ENCODE data around the gene TCF25. TPM values are rescaled to one million over a fixed set of nuclear protein-coding genes. Genes with fewer than 3 reads are reported as not detected.
"Not testable (repeated sequence)": the region's sequence is repeated elsewhere in the genome, so short reads cannot be mapped to it uniquely, and the experiment has no call there.

The TCF25 gene
- total RNA-seq, 3 donors from 2014 or later, result 144 to 182 (median 164) TPM

DNA sequence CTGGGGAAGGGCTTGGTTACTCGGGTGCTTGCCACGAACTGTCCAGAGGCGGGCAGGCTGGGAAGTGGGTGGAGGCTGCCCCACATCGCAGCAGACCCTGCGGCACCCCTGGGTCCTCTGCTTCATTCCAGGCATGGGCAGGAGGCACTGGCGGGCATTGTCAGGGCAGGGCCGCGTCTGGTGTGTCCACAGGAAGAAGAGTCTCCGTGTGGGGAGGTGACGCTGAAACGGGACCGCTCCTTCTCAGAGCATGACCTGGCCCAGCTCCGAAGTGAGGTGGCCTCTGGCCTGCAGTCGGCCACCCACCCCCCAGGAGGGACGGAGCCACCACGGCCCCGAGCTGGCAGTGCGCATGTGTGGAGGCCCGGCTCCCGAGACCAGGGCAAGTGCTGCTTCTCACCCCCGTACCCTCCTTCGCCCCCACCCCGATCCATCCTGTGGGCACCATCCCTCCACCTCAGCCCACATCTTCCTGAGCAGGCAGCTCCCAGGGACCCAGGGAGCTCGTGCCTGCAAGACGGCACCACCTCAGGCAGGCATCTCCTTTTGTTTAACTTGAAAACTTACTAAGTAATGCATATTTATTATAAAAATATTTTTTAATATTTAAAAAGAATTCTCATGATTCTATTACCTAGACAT lies 14.3 kb upstream of the TCF25 start:
- no peaks in the 10 kb centered on the region for H3K9me3 Mint-ChIP-seq
- H3K36me3 Mint-ChIP-seq (ENCODE audit: insufficient read depth), result no peaks in the 10 kb centered on the region
- H3K4me1 Mint-ChIP-seq (ENCODE audit: low read depth), result peaks cover 26% of the 10 kb centered on the region
- ATAC-seq, result no peak
- H3K4me3 Mint-ChIP-seq, result no peak overlapping the region
- no peak for DNase-seq
- H3K27me3 Mint-ChIP-seq (ENCODE audit: low read depth), result no peaks in the 10 kb centered on the region

DNA sequence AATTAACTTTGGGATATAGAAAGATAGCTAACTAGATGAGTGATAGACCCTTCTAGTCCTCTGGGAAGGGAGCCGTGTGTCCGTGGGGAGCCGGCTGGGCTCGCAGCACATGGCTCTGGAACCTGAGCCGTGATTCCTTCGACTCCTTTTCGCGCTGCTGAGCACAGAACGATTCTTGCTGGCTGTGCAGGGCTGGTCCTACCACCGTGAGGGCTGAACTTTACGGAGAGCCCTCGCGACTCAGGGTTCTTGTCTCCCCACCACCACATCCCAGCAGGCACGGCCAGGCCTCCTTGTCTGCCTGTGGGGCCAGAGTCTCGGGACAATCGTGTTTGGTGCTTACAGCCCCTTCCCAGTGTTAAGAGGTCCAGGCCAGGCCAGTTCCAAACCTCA lies 13.8 kb upstream of the TCF25 start:
- ATAC-seq (no peak), DNase-seq (no peak)
- Mint-ChIP-seq H3K4me3 (no peak overlapping the region), H3K36me3 (ENCODE audit: insufficient read depth) (no peaks in the 10 kb centered on the region), H3K27me3 (ENCODE audit: low read depth) (no peaks in the 10 kb centered on the region), H3K4me1 (ENCODE audit: low read depth) (peaks cover 31% of the 10 kb centered on the region), H3K9me3 (no peaks in the 10 kb centered on the region)

DNA sequence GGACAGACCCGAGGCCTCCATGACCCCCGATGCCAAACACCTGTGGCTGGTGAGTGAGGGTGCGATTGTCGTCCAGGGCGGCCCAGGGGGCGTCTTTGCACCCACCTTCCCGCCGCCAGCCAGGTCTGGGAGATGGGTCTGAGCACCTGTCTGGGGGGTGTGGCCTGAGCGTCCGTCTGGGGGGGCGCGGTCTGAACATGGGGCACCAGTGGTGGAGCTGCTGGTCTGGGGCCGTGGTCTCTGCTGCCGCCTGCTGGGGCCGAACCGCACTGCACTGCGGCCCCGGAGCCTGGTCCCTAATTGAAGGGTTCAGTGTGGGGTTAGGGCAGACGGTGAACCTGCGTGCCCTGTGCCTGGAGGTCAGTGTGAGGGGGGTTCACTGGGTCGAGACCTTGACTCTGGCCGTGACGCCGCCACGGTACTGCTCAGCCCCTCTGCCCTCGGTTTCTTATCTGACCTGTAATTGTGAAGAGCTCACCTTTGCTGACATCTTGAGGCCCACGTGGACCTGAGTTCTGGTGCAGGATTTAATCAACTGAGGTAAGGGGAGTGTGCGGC lies 12.6 kb upstream of the TCF25 start:
- Mint-ChIP-seq H3K36me3 (ENCODE audit: insufficient read depth) (no peaks in the 10 kb centered on the region), H3K4me1 (ENCODE audit: low read depth) (peaks cover 34% of the 10 kb centered on the region), H3K27me3 (ENCODE audit: low read depth) (no peaks in the 10 kb centered on the region), H3K9me3 (no peaks in the 10 kb centered on the region), H3K4me3 (no peak overlapping the region)
- peak; percentile 89 to 93 for ATAC-seq
- DNase-seq, result peak; percentile 73

DNA sequence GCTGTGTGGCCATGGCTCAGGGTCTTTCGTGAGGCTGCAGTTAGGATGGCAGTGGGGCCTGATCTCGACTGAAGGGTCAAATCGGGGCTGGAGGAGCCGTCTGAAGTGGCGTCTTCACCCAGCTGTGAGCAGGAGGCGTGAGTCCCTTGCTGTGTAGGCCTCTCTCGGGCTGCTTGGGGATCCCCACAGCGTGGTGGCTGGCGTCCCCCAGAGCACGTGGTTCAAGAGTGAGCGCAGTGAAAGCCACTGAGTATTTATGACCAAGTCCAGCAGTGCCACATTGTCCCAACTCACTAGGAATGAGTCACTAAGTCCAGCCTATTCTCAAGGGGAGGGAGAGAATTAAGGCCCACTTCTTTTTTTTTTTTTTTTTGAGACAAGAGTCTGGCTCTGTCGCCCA lies 11.7 kb upstream of the TCF25 start:
- Mint-ChIP-seq H3K36me3 (ENCODE audit: insufficient read depth) (no peaks in the 10 kb centered on the region), H3K9me3 (no peaks in the 10 kb centered on the region), H3K4me3 (no peak overlapping the region), H3K4me1 (ENCODE audit: low read depth) (peaks cover 34% of the 10 kb centered on the region), H3K27me3 (ENCODE audit: low read depth) (no peaks in the 10 kb centered on the region)
- ATAC-seq (no peak), DNase-seq (no peak)

DNA sequence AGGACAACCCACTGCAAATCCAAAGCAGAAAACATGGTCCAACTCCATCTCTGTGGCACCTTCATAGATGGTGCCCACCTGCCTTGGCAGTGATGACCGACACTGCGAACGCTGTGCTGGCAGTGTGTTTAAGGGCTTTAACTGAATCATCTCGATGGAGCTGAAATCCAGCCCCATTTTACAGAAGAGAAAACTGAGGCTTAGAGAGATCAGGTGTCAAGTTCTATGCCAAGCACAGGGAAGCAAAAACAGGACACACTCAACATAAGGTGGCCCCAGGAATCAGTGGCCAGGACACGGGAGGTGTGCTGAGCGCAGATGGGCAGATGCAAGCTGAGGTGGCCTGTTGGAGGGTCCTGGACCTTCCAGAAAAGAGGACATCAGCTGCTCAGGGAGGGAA lies 10.7 kb upstream of the TCF25 start:
- H3K27me3 Mint-ChIP-seq (ENCODE audit: low read depth), result no peaks in the 10 kb centered on the region
- no peaks in the 10 kb centered on the region for H3K36me3 Mint-ChIP-seq (ENCODE audit: insufficient read depth)

DNA sequence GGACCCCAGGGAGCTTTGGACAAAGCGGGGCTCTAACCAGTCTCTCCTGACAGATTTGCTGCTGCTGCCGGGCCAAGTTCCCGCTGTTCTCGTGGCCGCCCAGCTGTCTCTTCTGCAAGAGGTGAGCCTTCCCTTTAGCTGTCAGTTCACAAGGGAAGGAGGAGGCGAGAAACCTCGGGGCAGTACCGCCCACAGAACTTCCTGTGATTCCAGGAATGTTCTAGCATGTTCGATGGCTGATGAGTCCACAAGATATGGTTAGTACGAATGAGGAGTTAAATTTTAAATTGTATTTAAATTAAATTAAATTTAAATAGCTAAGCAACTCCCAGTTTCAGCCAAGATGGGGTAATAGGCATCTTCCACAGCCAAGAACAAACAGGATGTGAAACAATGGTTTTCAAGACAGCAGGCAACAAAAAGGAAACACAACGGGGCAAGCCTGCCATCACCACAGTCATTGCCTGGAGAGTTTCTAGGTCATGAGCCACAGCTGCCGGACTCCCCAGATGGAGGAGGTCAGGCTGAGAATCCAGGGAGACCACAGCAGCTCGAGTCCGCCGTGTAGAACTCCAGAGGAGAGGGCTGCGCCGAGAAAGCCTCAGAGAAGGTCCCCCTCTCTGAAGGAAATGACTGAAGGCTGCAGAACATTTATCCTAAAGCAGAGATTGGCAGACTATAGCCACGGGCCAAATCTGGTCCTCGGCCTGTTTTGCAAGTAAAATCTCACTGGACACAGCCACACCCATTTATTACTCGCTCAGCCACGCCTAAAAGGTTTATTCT lies 9.5 kb upstream of the TCF25 start:
- peak overlapping the region; percentile 63 for H3K4me3 Mint-ChIP-seq
- H3K36me3 Mint-ChIP-seq (ENCODE audit: insufficient read depth), result no peaks in the 10 kb centered on the region
- H3K9me3 Mint-ChIP-seq, result no peaks in the 10 kb centered on the region
- H3K27me3 Mint-ChIP-seq (ENCODE audit: low read depth), result no peaks in the 10 kb centered on the region
- ATAC-seq, result peak; percentile 44 to 45
- DNase-seq, result peak; percentile 29
- peaks cover 34% of the 10 kb centered on the region for H3K4me1 Mint-ChIP-seq (ENCODE audit: low read depth)

More for the DNA sequence above, 10.7 kb upstream of the TCF25 start:
- Mint-ChIP-seq H3K4me1 (ENCODE audit: low read depth) (peaks cover 34% of the 10 kb centered on the region), H3K4me3 (peak overlapping the region; percentile 63), H3K9me3 (no peaks in the 10 kb centered on the region)
- ATAC-seq (no peak), DNase-seq (no peak)

DNA sequence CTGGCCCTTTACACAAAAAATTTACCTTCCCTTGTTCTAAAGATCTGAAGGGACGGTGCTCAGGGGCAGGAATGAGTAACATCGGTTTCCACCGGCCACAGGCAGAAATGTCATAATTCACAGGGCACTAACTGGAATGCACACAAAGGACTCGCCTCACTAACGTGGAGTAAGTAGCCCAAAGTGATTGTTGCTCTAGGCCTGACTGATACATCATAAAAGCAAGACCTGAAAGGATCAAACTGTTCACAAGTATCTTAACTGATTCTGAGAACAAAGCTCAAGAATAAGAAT lies 8.9 kb upstream of the TCF25 start:
- H3K9me3 Mint-ChIP-seq, result no peaks in the 10 kb centered on the region
- peaks cover 34% of the 10 kb centered on the region for H3K4me1 Mint-ChIP-seq (ENCODE audit: low read depth)
- H3K36me3 Mint-ChIP-seq (ENCODE audit: insufficient read depth), result no peaks in the 10 kb centered on the region
- no peak for ATAC-seq
- DNase-seq, result no peak
- no peak overlapping the region for H3K4me3 Mint-ChIP-seq
- H3K27me3 Mint-ChIP-seq (ENCODE audit: low read depth), result no peaks in the 10 kb centered on the region

DNA sequence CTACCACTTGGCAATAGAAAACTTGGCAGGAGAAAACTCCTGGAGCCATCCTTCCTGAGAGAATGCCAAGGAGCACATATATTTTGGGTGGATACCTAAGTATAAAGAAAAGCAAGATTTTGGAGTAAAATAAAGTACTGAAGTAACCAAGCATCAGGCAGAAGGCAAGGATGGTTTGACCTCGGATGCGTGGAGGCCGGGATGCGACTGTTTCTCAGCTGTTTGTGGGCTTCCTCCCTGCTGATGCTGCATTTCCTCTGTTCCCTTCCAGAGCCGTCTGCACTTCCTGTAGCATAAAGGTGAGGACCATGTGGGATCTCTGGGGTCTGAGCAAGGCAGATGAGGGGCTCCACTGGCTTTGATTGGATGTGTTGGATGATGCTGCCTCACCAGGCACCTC lies 5.5 kb upstream of the TCF25 start:
- Mint-ChIP-seq H3K4me3 (no peak overlapping the region), H3K27me3 (ENCODE audit: low read depth) (no peaks in the 10 kb centered on the region), H3K4me1 (ENCODE audit: low read depth) (peaks cover 19% of the 10 kb centered on the region), H3K9me3 (no peaks in the 10 kb centered on the region), H3K36me3 (ENCODE audit: insufficient read depth) (no peaks in the 10 kb centered on the region)
- DNase-seq (no peak), ATAC-seq (no peak)

DNA sequence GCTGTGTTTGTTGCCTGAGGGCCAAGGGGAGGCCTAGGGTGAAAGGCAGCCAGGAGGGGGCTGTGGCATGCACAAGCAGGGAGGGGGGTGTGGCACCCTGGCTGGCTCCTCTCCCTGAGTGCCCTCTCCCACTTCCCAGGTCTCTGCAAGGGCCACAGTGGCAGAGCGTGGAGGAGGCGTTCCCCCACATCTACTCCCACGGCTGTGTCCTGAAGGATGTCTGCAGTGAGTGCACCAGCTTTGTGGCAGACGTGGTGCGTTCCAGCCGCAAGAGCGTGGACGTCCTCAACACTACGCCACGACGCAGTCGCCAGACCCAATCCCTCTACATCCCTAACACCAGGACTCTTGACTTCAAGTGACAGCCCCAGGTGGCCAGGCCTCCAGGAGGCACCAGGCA lies 3.5 kb upstream of the TCF25 start:
- Mint-ChIP-seq H3K4me1 (ENCODE audit: low read depth) (peaks cover 7% of the 10 kb centered on the region), H3K9me3 (no peaks in the 10 kb centered on the region), H3K27me3 (ENCODE audit: low read depth) (no peaks in the 10 kb centered on the region), H3K36me3 (ENCODE audit: insufficient read depth) (peaks cover 2% of the 10 kb centered on the region), H3K4me3 (no peak overlapping the region)
- DNase-seq, result no peak
- no peak for ATAC-seq

DNA sequence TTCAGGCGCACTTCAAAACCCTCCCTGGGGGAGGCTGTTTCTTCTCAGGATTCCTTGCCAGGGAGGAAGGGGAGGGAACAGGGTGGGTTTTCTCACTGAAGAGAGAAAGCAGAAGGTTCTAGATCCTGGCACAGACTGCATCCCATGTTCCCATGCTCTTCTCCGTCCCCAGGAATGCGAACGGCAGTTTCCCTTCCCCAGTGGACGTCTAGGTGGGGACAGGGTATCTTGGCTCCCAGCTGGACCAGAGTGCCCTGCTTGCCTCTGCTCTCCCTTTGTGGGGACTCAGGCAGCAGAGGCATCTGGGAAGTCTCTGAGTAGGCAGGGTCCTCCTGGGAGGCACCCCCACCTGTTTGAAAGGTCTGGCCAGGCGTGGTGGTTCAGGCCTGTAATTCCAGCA lies 3.0 kb upstream of the TCF25 start:
- Mint-ChIP-seq H3K4me3 (no peak overlapping the region), H3K9me3 (no peaks in the 10 kb centered on the region), H3K27me3 (ENCODE audit: low read depth) (no peaks in the 10 kb centered on the region), H3K36me3 (ENCODE audit: insufficient read depth) (peaks cover 6% of the 10 kb centered on the region), H3K4me1 (ENCODE audit: low read depth) (peaks cover 11% of the 10 kb centered on the region)
- DNase-seq (no peak), ATAC-seq (no peak)

DNA sequence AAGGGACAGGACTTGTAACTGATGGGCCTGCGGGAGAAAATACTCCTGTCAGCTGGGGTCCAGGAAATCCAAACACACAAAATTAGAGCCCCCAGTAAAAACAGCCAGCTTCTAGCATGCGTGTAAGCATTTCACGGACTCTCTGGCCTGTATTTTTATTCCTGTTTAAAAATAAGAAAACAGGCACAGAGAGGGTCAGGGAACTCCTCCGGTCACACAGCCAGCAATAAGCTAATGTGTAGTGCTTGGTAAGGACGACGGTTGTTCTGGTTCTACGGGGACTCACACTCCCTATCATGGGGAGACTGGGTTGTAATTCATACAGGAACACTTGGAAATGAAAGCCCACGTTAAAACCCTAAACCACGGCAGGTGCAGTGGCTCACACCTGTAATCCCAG lies 1.5 kb upstream of the TCF25 start:
- no peak for DNase-seq
- H3K4me1 Mint-ChIP-seq (ENCODE audit: low read depth), result peaks cover 13% of the 10 kb centered on the region
- H3K9me3 Mint-ChIP-seq, result no peaks in the 10 kb centered on the region
- H3K27me3 Mint-ChIP-seq (ENCODE audit: low read depth), result no peaks in the 10 kb centered on the region
- no peak for ATAC-seq
- H3K4me3 Mint-ChIP-seq, result peak overlapping the region; percentile 85
- peaks cover 6% of the 10 kb centered on the region for H3K36me3 Mint-ChIP-seq (ENCODE audit: insufficient read depth)

DNA sequence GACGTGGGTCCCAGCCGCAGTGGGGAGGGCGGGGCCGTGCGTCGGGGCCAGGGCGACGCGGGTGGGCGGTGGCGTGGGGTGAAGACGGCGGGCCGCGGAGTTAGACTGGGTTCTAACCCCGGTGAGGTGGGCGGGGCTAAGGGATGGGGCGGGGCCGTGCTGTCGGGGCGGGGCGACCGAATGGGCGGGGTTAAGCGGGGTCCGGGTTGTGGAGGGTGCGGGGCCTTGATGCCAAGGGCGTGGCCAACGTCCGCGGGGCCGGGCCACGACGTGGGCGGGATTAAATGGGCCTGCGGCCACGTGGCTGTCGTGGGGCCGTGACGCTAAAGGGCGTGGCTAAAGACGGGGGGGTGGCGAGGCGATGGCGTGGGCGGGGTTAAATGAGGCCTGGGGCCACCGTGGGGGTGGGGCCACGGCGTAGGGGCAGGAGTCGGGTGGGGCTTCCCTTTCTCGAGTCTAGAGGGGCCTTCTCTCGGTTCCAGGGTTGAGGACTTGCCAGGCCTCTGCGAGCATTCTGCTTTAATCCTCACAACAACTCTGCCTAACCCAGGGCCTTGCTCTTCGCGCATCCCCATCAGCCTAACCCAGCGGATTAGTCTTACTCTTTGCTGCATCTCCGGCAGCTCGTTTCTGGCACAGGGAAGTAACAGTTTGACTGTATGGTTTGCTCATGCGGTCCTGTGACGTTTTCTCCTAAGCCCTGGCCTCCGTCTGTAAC lies 739 bp downstream of the TCF25 start:
- Mint-ChIP-seq H3K4me1 (ENCODE audit: low read depth) (peaks cover 15% of the 10 kb centered on the region), H3K36me3 (ENCODE audit: insufficient read depth) (peaks cover 12% of the 10 kb centered on the region), H3K27me3 (ENCODE audit: low read depth) (no peaks in the 10 kb centered on the region), H3K9me3 (no peaks in the 10 kb centered on the region), H3K4me3 (peak overlapping the region; percentile 85)
- ATAC-seq (peak; percentile 78 to 83), DNase-seq (peak; percentile 94)

DNA sequence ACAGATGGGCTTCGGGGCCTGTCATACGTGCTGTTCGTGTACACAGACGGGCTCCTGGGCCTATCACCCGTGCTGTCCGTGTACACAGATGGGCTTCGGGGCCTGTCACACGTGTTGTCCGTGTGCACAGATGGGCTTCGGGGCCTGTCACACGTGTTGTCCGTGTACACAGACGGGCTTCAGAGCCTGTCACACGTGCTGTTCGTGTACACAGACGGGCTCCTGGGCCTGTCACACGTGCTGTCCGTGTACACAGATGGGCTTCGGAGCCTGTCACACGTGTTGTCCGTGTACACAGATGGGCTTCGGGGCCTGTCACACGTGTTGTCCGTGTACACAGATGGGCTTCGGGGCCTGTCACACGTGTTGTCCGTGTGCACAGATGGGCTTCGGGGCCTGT lies 5.7 kb downstream of the TCF25 start:
- not testable (repeated sequence) for ATAC-seq; H3K4me3 Mint-ChIP-seq; H3K9me3 Mint-ChIP-seq; H3K27me3 Mint-ChIP-seq (ENCODE audit: low read depth); DNase-seq
- H3K4me1 Mint-ChIP-seq (ENCODE audit: low read depth), result peaks cover 20% of the 10 kb centered on the region
- H3K36me3 Mint-ChIP-seq (ENCODE audit: insufficient read depth), result peaks cover 30% of the 10 kb centered on the region

DNA sequence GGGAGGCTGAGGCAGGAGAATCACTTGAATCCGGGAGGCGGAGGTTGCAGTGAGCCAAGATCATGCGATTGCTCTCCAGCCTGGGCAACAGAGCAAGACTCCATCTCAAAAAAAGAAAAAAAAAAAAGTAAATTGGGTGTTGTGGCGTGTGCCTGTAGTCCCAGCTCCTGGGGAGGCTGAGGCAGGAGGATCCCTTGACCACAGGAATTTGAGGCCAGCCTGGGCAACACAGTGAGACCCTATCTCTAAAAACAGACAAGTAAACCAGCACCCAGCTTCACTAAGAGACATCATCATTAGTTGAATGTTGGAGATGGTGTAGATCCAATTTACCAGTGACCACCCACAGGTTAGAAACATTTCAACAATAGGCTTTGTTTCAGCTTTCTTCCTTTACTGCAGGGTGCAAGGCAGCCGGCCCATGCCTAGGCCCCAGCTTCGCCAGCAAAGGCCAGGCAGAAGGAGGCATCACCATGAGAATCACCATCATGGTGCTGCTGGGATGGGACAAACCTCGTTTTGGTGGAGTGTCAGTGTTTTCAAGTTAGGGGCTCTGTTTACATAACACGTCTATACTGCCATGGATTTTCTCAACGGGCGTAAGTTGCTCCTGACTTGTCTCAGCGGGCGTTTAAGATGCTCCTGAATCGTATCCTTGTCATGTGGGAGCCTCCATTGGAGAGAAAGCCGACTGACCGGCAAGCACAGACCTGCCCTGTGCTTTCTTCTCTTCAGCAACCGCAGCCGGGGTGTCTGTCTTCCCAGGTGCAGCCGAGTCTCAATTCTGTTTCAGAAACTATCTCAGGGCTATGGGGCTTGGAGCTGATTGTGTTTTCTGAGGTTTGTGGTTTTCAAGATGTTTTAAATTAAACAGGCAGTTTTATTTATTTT lies 7.3 kb downstream of the TCF25 start:
- Mint-ChIP-seq H3K4me3 (no peak overlapping the region), H3K4me1 (ENCODE audit: low read depth) (peaks cover 10% of the 10 kb centered on the region), H3K36me3 (ENCODE audit: insufficient read depth) (peaks cover 35% of the 10 kb centered on the region), H3K9me3 (no peaks in the 10 kb centered on the region), H3K27me3 (ENCODE audit: low read depth) (no peaks in the 10 kb centered on the region)
- no peak for ATAC-seq
- no peak for DNase-seq
